Measurements from ENCODE around the gene IFT57. TPM values are rescaled to one million over a fixed set of nuclear protein-coding genes. Genes with fewer than 3 reads are reported as not detected.
A peak's percentile ranks its signal among the peaks of the same experiment; 100 is the strongest.

The IFT57 gene
- total and polyA plus RNA-seq, 7 donors: 34.4 to 55.0 (median 42.5) TPM

GRCh38 chr3:108227131-108227530, 4.9 kb upstream of the IFT57 start:
- intact Hi-C loops (cut with DNase I): loop anchor here (10.0 kb wide), 2 partner anchors 802 to 982 kb away; no protein-coding TSS in a partner anchor
- TF ChIP-seq CTCF (IDR thresholded peaks at IDR 0.05): no peak
- TF ChIP-seq POLR2AphosphoS5 (IDR thresholded peaks at IDR 0.05): no peak
- no peak for TF ChIP-seq POLR2A (IDR thresholded peaks at IDR 0.05)
- TF ChIP-seq EP300 (IDR thresholded peaks at IDR 0.05): no peak

GRCh38 chr3:108225221-108225620, 3.0 kb upstream of the IFT57 start:
- intact Hi-C loops (cut with DNase I): loop anchor here (10.0 kb wide), 2 partner anchors 800 to 980 kb away; no protein-coding TSS in a partner anchor
- no peak overlapping the region for H3K27ac ChIP-seq
- H3K4me1 ChIP-seq: peaks cover 0 to 26% (median 14%) of the 10 kb centered on the region in 4 donors
- no peaks in the 10 kb centered on the region for H3K36me3 ChIP-seq
- WGBS, 2 donors: 88 to 91% methylated on average over 1 of the region's 1 CpG
- H3K4me3 ChIP-seq: no peak overlapping the region
- TF ChIP-seq EP300 (IDR thresholded peaks at IDR 0.05): no peak
- TF ChIP-seq POLR2A (IDR thresholded peaks at IDR 0.05): no peak
- TF ChIP-seq POLR2AphosphoS5 (IDR thresholded peaks at IDR 0.05): no peak
- no peak for TF ChIP-seq CTCF (IDR thresholded peaks at IDR 0.05)
- no peaks in the 10 kb centered on the region for H3K27me3 ChIP-seq
- H3K9me3 ChIP-seq: no peaks in the 10 kb centered on the region
- DNase-seq: no peak

More at GRCh38 chr3:108227131-108227530, 4.9 kb upstream of the IFT57 start:
- H3K4me3 ChIP-seq: no peak overlapping the region
- H3K4me1 ChIP-seq: peaks cover 0 to 13% (median 4%) of the 10 kb centered on the region in 4 donors
- DNase-seq: no peak
- WGBS, 2 donors: 82 to 88% methylated on average over 6 of the region's 6 CpGs
- no peaks in the 10 kb centered on the region for H3K27me3 ChIP-seq
- no peaks in the 10 kb centered on the region for H3K36me3 ChIP-seq
- H3K27ac ChIP-seq: no peak overlapping the region
- H3K9me3 ChIP-seq: no peaks in the 10 kb centered on the region

- no peak for DNase-seq
- TF ChIP-seq EP300 (IDR thresholded peaks at IDR 0.05): no peak
- no peak for TF ChIP-seq CTCF (IDR thresholded peaks at IDR 0.05)
- TF ChIP-seq POLR2A (IDR thresholded peaks at IDR 0.05): no peak
- no peak for TF ChIP-seq POLR2AphosphoS5 (IDR thresholded peaks at IDR 0.05)
- H3K27ac ChIP-seq: peak overlapping the region in 1 of 4 donors; percentile 83
- intact Hi-C loops (cut with DNase I): loop anchor here (2.0 to 10.0 kb wide), 6 partner anchors 133 to 979 kb away; partner anchors contain the start of genes BBX and CD47
- peaks cover 0 to 33% (median 19%) of the 10 kb centered on the region in 4 donors for H3K4me1 ChIP-seq
- no peaks in the 10 kb centered on the region for H3K9me3 ChIP-seq
- no peaks in the 10 kb centered on the region for H3K36me3 ChIP-seq
- 27 to 31% methylated on average over 4 of the region's 4 CpGs for WGBS, 2 donors
- no peak overlapping the region for H3K4me3 ChIP-seq
- no peaks in the 10 kb centered on the region for H3K27me3 ChIP-seq
Measured at GRCh38 chr3:108223928-108224327, 1.7 kb upstream of the IFT57 start.

GRCh38 chr3:108222853-108223565, 785 bp upstream of the IFT57 start:
- H3K4me3 ChIP-seq: peak overlapping the region; percentile 78 to 86 (median 82)
- peaks cover 0 to 33% (median 19%) of the 10 kb centered on the region in 4 donors for H3K4me1 ChIP-seq
- intact Hi-C loops (cut with DNase I): loop anchor here (2.0 to 10.0 kb wide), 6 partner anchors 132 to 978 kb away; partner anchors contain the start of genes BBX and CD47

More at GRCh38 chr3:108222853-108223565, 785 bp upstream of the IFT57 start:
- no peak for DNase-seq
- H3K9me3 ChIP-seq: no peaks in the 10 kb centered on the region
- H3K36me3 ChIP-seq: no peaks in the 10 kb centered on the region
- WGBS, 2 donors: 4 to 8% methylated on average over 5 of the region's 5 CpGs
- H3K27ac ChIP-seq: peak overlapping the region; percentile 80 to 84 (median 82)
- no peaks in the 10 kb centered on the region for H3K27me3 ChIP-seq
- TF ChIP-seq CTCF (IDR thresholded peaks at IDR 0.05) (no peak), POLR2AphosphoS5 (IDR thresholded peaks at IDR 0.05) (no peak), POLR2A (IDR thresholded peaks at IDR 0.05) (no peak), EP300 (IDR thresholded peaks at IDR 0.05) (no peak)
